DND-41 (cell line): Measurements from ENCODE around the gene ATP9B.

Experiments
- ATAC-seq: fragments of 200-7000 bp; cut with Tn5 transposase; 3 replicates; pipeline ENCODE4 v1.9.1; 2021; ENCODE audit warnings: low read depth; ENCODE audit not compliant: insufficient read depth
- DNase-seq: peaks from one replicate; pipeline ENCODE4 v3.0.0-alpha.2; 2020
- H2AFZ ChIP-seq: 2 replicates; pipeline ENCODE4 v1.6.0; 2012; ENCODE audit warnings: low read depth, low read length
- H3K27ac ChIP-seq: 2 replicates; pipeline ENCODE4 v1.5.1; 2012; ENCODE audit warnings: low read length, inconsistent platforms
- H3K27me3 ChIP-seq: fragments of 200-600 bp; sonication (generic); 2 replicates; pipeline ENCODE4 v1.6.0; 2012; ENCODE audit warnings: low read length, mild to moderate bottlenecking, inconsistent platforms; ENCODE audit not compliant: insufficient read depth, poor library complexity
- H3K36me3 ChIP-seq: 2 replicates; pipeline ENCODE4 v1.5.1; 2012; ENCODE audit warnings: low read length, inconsistent platforms; ENCODE audit not compliant: insufficient read depth
- H3K4me1 ChIP-seq: 2 replicates; pipeline ENCODE4 v1.5.1; 2012; ENCODE audit warnings: mild to moderate bottlenecking, low read length; ENCODE audit not compliant: insufficient read depth
- H3K4me2 ChIP-seq: 2 replicates; pipeline ENCODE4 v1.6.0; 2012; ENCODE audit warnings: mild to moderate bottlenecking, moderate library complexity, low read length, inconsistent platforms; ENCODE audit not compliant: insufficient read depth
- H3K4me3 ChIP-seq, 2 experiments: fragments of 200-600 bp in 1 of 2; shearing (Covaris generic) in 1 of 2; 2 replicates each; pipeline ENCODE4 v1.5.1; 2012 to 2016; ENCODE audit warnings: inconsistent platforms in 2 of 2, low read length in 2 of 2, mild to moderate bottlenecking in 2 of 2, low read depth in 1 of 2, moderate library complexity in 1 of 2
- H3K79me2 ChIP-seq: 2 replicates; pipeline ENCODE4 v1.6.0; 2012; ENCODE audit warnings: low read length, inconsistent platforms; ENCODE audit not compliant: insufficient read depth
- H3K9ac ChIP-seq: 2 replicates; pipeline ENCODE4 v1.6.0; 2012; ENCODE audit warnings: low read depth, mild to moderate bottlenecking, inconsistent platforms, low read length, moderate library complexity
- H3K9me3 ChIP-seq: 2 replicates; pipeline ENCODE4 v1.5.1; 2012; ENCODE audit warnings: low read length, moderate library complexity, mild to moderate bottlenecking, inconsistent platforms; ENCODE audit not compliant: insufficient read depth, severe bottlenecking
- H4K20me1 ChIP-seq: 2 replicates; pipeline ENCODE4 v1.6.0; 2012; ENCODE audit warnings: low read length; ENCODE audit not compliant: insufficient read depth
- CTCF ChIP-seq: IDR thresholded peaks from 2 replicates; pipeline ENCODE4 v1.5.1; 2012; ENCODE audit warnings: borderline replicate concordance, low read length, moderate library complexity, mild to moderate bottlenecking; ENCODE audit not compliant: poor library complexity, severe bottlenecking; ENCODE audit errors: extremely low read depth
- EZH2 ChIP-seq: IDR thresholded peaks from 3 replicates; pipeline ENCODE4 v1.6.1; 2012; ENCODE audit warnings: borderline replicate concordance, low read depth, mild to moderate bottlenecking, moderate library complexity, low read length, inconsistent platforms; ENCODE audit not compliant: severe bottlenecking

The ATP9B gene

GRCh38 chr18:79294235-79294634 lies 225.0 kb downstream of the ATP9B start:
- H3K9ac ChIP-seq: no peak overlapping the region
- H4K20me1 ChIP-seq: no peaks in the 10 kb centered on the region
- H3K9me3 ChIP-seq: no peaks in the 10 kb centered on the region
- no peak overlapping the region for H3K4me2 ChIP-seq
- H3K4me1 ChIP-seq: no peaks in the 10 kb centered on the region
- H3K4me3 ChIP-seq: no peak overlapping the region
- ATAC-seq: no peak
- no peaks in the 10 kb centered on the region for H3K79me2 ChIP-seq
- TF ChIP-seq EZH2: no peak
- H3K27ac ChIP-seq: no peak overlapping the region
- no peaks in the 10 kb centered on the region for H3K27me3 ChIP-seq
- no peak for DNase-seq
- H3K36me3 ChIP-seq: peaks cover 13% of the 10 kb centered on the region; the same call in 1 of the 2 replicates
- H2AFZ ChIP-seq: no peak overlapping the region

DNA sequence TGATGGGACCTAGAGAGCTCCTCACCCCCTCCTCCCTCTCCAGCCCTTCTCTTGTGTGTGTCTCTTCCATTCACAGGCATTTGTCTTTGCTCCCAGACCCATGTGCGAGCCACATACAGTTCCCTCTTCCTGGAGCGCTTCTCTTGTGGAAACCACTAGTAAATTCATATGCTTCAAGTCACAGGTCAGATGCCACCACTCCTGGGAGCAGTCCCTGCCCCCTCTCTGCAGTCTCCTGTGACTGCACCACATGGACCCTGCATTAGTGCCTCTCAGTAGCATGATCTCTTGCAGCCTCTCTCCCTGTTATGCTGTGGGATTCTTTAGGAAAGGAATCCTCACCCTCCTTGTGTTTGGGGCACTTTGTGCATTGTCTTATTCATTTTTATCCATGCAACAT lies 230.1 kb downstream of the ATP9B start:
- Histone ChIP-seq H3K4me2 (no peak overlapping the region), H3K79me2 (no peaks in the 10 kb centered on the region), H2AFZ (no peak overlapping the region), H3K4me3 (no peak overlapping the region), H3K9ac (no peak overlapping the region), H3K9me3 (no peaks in the 10 kb centered on the region), H3K36me3 (peaks cover 14% of the 10 kb centered on the region; the same call in 1 of the 2 replicates), H3K4me1 (no peaks in the 10 kb centered on the region), H3K27ac (no peak overlapping the region), H4K20me1 (peaks cover 2% of the 10 kb centered on the region; the same call in 1 of the 2 replicates), H3K27me3 (no peaks in the 10 kb centered on the region)
- no peak for ATAC-seq
- TF ChIP-seq CTCF: no peak
- TF ChIP-seq EZH2: no peak
- DNase-seq: no peak

DNA sequence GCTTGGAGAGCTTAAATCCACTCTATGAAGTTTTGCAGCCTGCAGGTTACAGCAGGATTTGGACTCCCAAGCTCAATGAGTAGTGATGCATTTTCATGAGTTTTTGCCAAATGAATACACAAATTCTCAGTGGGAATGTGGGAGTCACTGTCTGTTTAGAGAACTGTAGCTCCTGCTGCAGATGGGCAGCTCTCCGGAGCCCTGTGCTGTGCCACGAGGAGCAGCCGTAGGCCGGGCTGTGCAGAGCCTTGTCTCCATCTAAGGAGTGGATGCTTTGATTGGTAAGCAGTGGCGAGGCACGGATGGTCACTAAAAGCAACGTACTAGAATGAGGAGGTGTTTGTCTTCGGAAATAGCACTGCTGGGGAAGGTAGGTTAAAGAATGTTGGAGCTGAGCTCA lies 230.5 kb downstream of the ATP9B start:
- H4K20me1 ChIP-seq: peaks cover 2% of the 10 kb centered on the region; the same call in 1 of the 2 replicates
- TF ChIP-seq CTCF: no peak
- TF ChIP-seq EZH2: no peak
- H3K4me1 ChIP-seq: no peaks in the 10 kb centered on the region
- H3K4me2 ChIP-seq: no peak overlapping the region
- ATAC-seq (no peak), DNase-seq (no peak)
- H3K4me3 ChIP-seq: no peak overlapping the region
- H2AFZ ChIP-seq: no peak overlapping the region
- H3K9ac ChIP-seq: no peak overlapping the region
- no peaks in the 10 kb centered on the region for H3K9me3 ChIP-seq
- no peaks in the 10 kb centered on the region for H3K79me2 ChIP-seq
- H3K27ac ChIP-seq: no peak overlapping the region
- no peaks in the 10 kb centered on the region for H3K27me3 ChIP-seq
- peaks cover 14% of the 10 kb centered on the region for H3K36me3 ChIP-seq

- DNase-seq: no peak
- H3K4me1 ChIP-seq: no peaks in the 10 kb centered on the region
- peaks cover 21% of the 10 kb centered on the region for H3K36me3 ChIP-seq
- no peak overlapping the region for H3K9ac ChIP-seq
- H3K4me3 ChIP-seq: no peak overlapping the region
- no peak overlapping the region for H3K27ac ChIP-seq
- no peak for TF ChIP-seq EZH2
- TF ChIP-seq CTCF: no peak
- no peak overlapping the region for H2AFZ ChIP-seq
- H4K20me1 ChIP-seq: peaks cover 2% of the 10 kb centered on the region; the same call in 1 of the 2 replicates
- no peaks in the 10 kb centered on the region for H3K27me3 ChIP-seq
- H3K79me2 ChIP-seq: no peaks in the 10 kb centered on the region
- no peak for ATAC-seq
- no peak overlapping the region for H3K4me2 ChIP-seq
- no peaks in the 10 kb centered on the region for H3K9me3 ChIP-seq
Measured at GRCh38 chr18:79300413-79300812, 231.2 kb downstream of the ATP9B start.
